ENCODE data around the gene TMPRSS11D. TPM values are rescaled to one million over a fixed set of nuclear protein-coding genes. Genes with fewer than 3 reads are reported as not detected.

TMPRSS11D gene
- total RNA-seq, 1 experiment from 2014 or later = not detected

DNA sequence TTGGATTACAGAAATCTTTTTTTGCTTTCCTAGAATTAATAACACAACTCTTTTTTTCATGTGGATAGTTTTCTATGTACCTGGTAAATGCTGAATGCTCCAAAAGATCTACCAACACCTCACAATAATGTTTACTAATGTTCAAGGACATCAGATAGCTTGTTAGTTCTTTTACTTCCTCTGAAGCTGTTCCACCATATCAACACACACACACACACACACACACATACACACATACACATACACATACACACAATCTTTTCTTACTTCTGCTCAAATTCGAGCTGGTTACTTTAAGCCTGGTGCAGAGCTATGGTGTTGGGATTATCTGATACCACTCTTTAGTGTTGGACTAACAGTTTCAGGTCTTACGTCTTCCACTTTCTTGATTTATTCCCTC lies 28.3 kb upstream of the TMPRSS11D start:
- ChIA-PET POLR2A (no interaction called here), CTCF (interaction anchor here (1.9 kb wide), 1 partner anchor 264 kb away, joined by 6 read pairs; no protein-coding TSS in a partner anchor), RAD21 (ENCODE audit: low non-redundant PET in 1 of 2, low total read pairs in 2 of 2, uncharacterized antibody in 2 of 2, unreplicated experiment in 2 of 2) (interaction anchor here in 1 of 2 experiments (0.7 kb wide), 1 partner anchor 76 kb away, joined by 3 read pairs; no protein-coding TSS in a partner anchor)
- H4K20me1 ChIP-seq (ENCODE audit: insufficient read depth) = no peaks in the 10 kb centered on the region
- H3K4me1 ChIP-seq (ENCODE audit: control insufficient read depth in 1 of 2, insufficient read depth in 2 of 2, low read length in 2 of 2) = no peaks in the 10 kb centered on the region
- H3K27me3 ChIP-seq (ENCODE audit: insufficient read depth, low read length) = no peaks in the 10 kb centered on the region
- intact Hi-C loops (cut with micrococcal nuclease) = loop anchor here (10.0 kb wide), 1 partner anchor 463 kb away; no protein-coding TSS in a partner anchor
- H3K79me2 ChIP-seq (ENCODE audit: insufficient read depth, low read length) = no peaks in the 10 kb centered on the region
- H2AFZ ChIP-seq (ENCODE audit: low read depth, low read length, poor library complexity, severe bottlenecking) = no peak overlapping the region
- no peak for ATAC-seq
- no peak overlapping the region for H3K4me2 ChIP-seq (ENCODE audit: low read length)
- H3K4me3 ChIP-seq (replicated peaks in 1 of 2; ENCODE audit: low read depth in 1 of 2, low read length in 2 of 2) = no peak overlapping the region
- no peaks in the 10 kb centered on the region for H3K36me3 ChIP-seq (ENCODE audit: control insufficient read depth in 1 of 2, insufficient read depth in 2 of 2, low read length in 2 of 2)
- H3K9me2 ChIP-seq (ENCODE audit: insufficient read depth) = no peaks in the 10 kb centered on the region
- H3K9me3 ChIP-seq (ENCODE audit: control insufficient read depth in 1 of 2, insufficient read depth in 1 of 2, low read depth in 1 of 2, low read length in 2 of 2) = no peaks in the 10 kb centered on the region
- no TSS peak for BruUV-seq (replicated peaks)
- TF ChIP-seq ZFX (IDR thresholded peaks at IDR 0.05) (no peak), ELF1 (IDR thresholded peaks at IDR 0.05; ENCODE audit: borderline replicate concordance, low read depth) (no peak), CEBPB (IDR thresholded peaks at IDR 0.05; ENCODE audit: low read depth) (no peak), EZH2phosphoT487 (IDR thresholded peaks at IDR 0.05; ENCODE audit: borderline replicate concordance) (no peak), ZNF274 (IDR thresholded peaks at IDR 0.05; ENCODE audit: low read depth, low read length) (no peak), POLR2AphosphoS5 (IDR thresholded peaks at IDR 0.05; ENCODE audit: low read depth, low read length) (no peak)
- H3K27ac ChIP-seq (ENCODE audit: low read depth, low read length) = no peak overlapping the region
- no peak overlapping the region for H3K9ac ChIP-seq (ENCODE audit: low read length)
- DNase-seq (ENCODE audit: low read depth, low spot score) = no peak

DNA sequence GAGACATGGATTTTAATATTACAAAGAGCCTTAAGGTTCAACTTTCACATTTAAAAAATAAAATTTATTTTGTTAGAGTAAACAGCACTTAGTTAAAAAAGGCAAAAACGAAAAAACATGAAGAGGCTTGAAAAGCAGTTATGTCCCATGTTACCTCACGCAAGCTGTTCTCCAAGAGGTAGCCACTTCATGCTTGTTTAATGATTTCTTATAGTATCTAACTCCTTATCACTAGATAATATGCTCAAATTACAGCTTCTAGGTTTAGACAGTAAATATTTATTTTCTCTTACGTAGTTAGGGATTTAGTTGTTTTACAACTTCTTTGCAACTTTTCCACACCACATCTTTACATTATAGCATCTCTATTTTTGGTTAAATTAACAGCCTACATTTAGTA lies 27.8 kb upstream of the TMPRSS11D start:
- no peaks in the 10 kb centered on the region for H3K27me3 ChIP-seq (ENCODE audit: insufficient read depth, low read length)
- no peak overlapping the region for H3K27ac ChIP-seq (ENCODE audit: low read depth, low read length)
- no peaks in the 10 kb centered on the region for H3K9me3 ChIP-seq (ENCODE audit: control insufficient read depth in 1 of 2, insufficient read depth in 1 of 2, low read depth in 1 of 2, low read length in 2 of 2)
- ATAC-seq (no peak), DNase-seq (ENCODE audit: low read depth, low spot score) (no peak)
- H3K4me3 ChIP-seq (replicated peaks in 1 of 2; ENCODE audit: low read depth in 1 of 2, low read length in 2 of 2) = no peak overlapping the region
- H3K4me1 ChIP-seq (ENCODE audit: control insufficient read depth in 1 of 2, insufficient read depth in 2 of 2, low read length in 2 of 2) = no peaks in the 10 kb centered on the region
- POLR2A ChIA-PET = no interaction called here
- no peaks in the 10 kb centered on the region for H3K9me2 ChIP-seq (ENCODE audit: insufficient read depth)
- RAD21 ChIA-PET (ENCODE audit: low non-redundant PET in 1 of 2, low total read pairs in 2 of 2, uncharacterized antibody in 2 of 2, unreplicated experiment in 2 of 2) = no interaction called here
- BruUV-seq (replicated peaks) = no TSS peak
- H3K4me2 ChIP-seq (ENCODE audit: low read length) = no peak overlapping the region
- CTCF ChIA-PET = interaction anchor here (1.0 to 1.9 kb wide), 4 partner anchors 19 to 264 kb away, joined by 3 to 9 read pairs (median 5); no protein-coding TSS in a partner anchor
- TF ChIP-seq EGR1 (IDR thresholded peaks at IDR 0.05; ENCODE audit: low read depth) = no peak
- no peak for TF ChIP-seq ELF1 (IDR thresholded peaks at IDR 0.05; ENCODE audit: borderline replicate concordance, low read depth)
- no peak for TF ChIP-seq JUND (IDR thresholded peaks at IDR 0.05)
- TF ChIP-seq, protein P1, sequence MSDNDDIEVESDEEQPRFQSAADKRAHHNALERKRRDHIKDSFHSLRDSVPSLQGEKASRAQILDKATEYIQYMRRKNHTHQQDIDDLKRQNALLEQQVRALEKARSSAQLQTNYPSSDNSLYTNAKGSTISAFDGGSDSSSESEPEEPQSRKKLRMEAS (IDR thresholded peaks at IDR 0.05) = no peak
- TF ChIP-seq RAD21 (IDR thresholded peaks at IDR 0.05; ENCODE audit: low read depth) = no peak
- TF ChIP-seq EZH2phosphoT487 (IDR thresholded peaks at IDR 0.05; ENCODE audit: borderline replicate concordance) = no peak
- no peak for TF ChIP-seq POLR2AphosphoS5 (IDR thresholded peaks at IDR 0.05; ENCODE audit: low read depth, low read length)
- TF ChIP-seq, protein P2, sequence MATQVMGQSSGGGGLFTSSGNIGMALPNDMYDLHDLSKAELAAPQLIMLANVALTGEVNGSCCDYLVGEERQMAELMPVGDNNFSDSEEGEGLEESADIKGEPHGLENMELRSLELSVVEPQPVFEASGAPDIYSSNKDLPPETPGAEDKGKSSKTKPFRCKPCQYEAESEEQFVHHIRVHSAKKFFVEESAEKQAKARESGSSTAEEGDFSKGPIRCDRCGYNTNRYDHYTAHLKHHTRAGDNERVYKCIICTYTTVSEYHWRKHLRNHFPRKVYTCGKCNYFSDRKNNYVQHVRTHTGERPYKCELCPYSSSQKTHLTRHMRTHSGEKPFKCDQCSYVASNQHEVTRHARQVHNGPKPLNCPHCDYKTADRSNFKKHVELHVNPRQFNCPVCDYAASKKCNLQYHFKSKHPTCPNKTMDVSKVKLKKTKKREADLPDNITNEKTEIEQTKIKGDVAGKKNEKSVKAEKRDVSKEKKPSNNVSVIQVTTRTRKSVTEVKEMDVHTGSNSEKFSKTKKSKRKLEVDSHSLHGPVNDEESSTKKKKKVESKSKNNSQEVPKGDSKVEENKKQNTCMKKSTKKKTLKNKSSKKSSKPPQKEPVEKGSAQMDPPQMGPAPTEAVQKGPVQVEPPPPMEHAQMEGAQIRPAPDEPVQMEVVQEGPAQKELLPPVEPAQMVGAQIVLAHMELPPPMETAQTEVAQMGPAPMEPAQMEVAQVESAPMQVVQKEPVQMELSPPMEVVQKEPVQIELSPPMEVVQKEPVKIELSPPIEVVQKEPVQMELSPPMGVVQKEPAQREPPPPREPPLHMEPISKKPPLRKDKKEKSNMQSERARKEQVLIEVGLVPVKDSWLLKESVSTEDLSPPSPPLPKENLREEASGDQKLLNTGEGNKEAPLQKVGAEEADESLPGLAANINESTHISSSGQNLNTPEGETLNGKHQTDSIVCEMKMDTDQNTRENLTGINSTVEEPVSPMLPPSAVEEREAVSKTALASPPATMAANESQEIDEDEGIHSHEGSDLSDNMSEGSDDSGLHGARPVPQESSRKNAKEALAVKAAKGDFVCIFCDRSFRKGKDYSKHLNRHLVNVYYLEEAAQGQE (IDR thresholded peaks at IDR 0.05; ENCODE audit: low read depth) = no peak
- no peak for TF ChIP-seq CBX3 (IDR thresholded peaks at IDR 0.05; ENCODE audit: low read depth)
- no peak for TF ChIP-seq CEBPB (IDR thresholded peaks at IDR 0.05; ENCODE audit: low read depth)
- no peaks in the 10 kb centered on the region for H4K20me1 ChIP-seq (ENCODE audit: insufficient read depth)
- no peak overlapping the region for H2AFZ ChIP-seq (ENCODE audit: low read depth, low read length, poor library complexity, severe bottlenecking)
- H3K9ac ChIP-seq (ENCODE audit: low read length) = no peak overlapping the region
- H3K79me2 ChIP-seq (ENCODE audit: insufficient read depth, low read length) = no peaks in the 10 kb centered on the region
- intact Hi-C loops (cut with micrococcal nuclease) = loop anchor here (2.0 to 10.0 kb wide), 2 partner anchors 39 to 463 kb away; no protein-coding TSS in a partner anchor
- no peaks in the 10 kb centered on the region for H3K36me3 ChIP-seq (ENCODE audit: control insufficient read depth in 1 of 2, insufficient read depth in 2 of 2, low read length in 2 of 2)
